Aorta (tissue), 5 donors: ENCODE data around the gene NUB1. TPM values are rescaled to one million over a fixed set of nuclear protein-coding genes. Genes with fewer than 3 reads are reported as not detected.
A peak's percentile ranks its signal among the peaks of the same experiment; 100 is the strongest.

Experiments used
- ATAC-seq: fragments of 200-7000 bp; cut with Tn5 transposase; one replicate; pipeline ENCODE4 v1.9.1; 2022; ENCODE audit warnings: moderate library complexity; ENCODE audit not compliant: low FRiP score
- DNase-seq, 2 donors: peaks; one replicate each; pipeline ENCODE4 v3.0.0-alpha.2; 2020
- H3K27ac ChIP-seq, 2 donors: one replicate each; pipeline ENCODE4 v1.5.1; 2013; ENCODE audit warnings: low read length in 2 of 2, mild to moderate bottlenecking in 2 of 2, moderate library complexity in 2 of 2, control low read depth in 1 of 2, inconsistent platforms in 1 of 2, low read depth in 1 of 2
- H3K27me3 ChIP-seq, 2 donors: one replicate each; pipeline ENCODE4 v1.6.1; 2013; ENCODE audit warnings: control low read depth in 1 of 2, low read length in 1 of 2, mild to moderate bottlenecking in 1 of 2, moderate library complexity in 1 of 2; ENCODE audit not compliant: insufficient read depth in 2 of 2, control insufficient read depth in 1 of 2
- H3K36me3 ChIP-seq, 2 donors: one replicate each; pipeline ENCODE4 v1.6.1; 2013; ENCODE audit warnings: control low read depth in 1 of 2, low read length in 1 of 2, mild to moderate bottlenecking in 1 of 2; ENCODE audit not compliant: insufficient read depth in 2 of 2, control insufficient read depth in 1 of 2
- H3K4me1 ChIP-seq, 2 donors: one replicate each; pipeline ENCODE4 v1.6.1; 2013; ENCODE audit warnings: low read length in 2 of 2, control low read depth in 1 of 2, mild to moderate bottlenecking in 1 of 2, moderate library complexity in 1 of 2; ENCODE audit not compliant: insufficient read depth in 2 of 2, control insufficient read depth in 1 of 2
- H3K4me3 ChIP-seq, 2 donors: one replicate each; pipeline ENCODE4 v1.5.1; 2013; ENCODE audit warnings: low read length in 2 of 2, control low read depth in 1 of 2, mild to moderate bottlenecking in 1 of 2
- H3K9me3 ChIP-seq: one replicate; pipeline ENCODE4 v1.6.1; 2013; ENCODE audit warnings: mild to moderate bottlenecking, low read length; ENCODE audit not compliant: control insufficient read depth
- WGBS, 2 donors: extraction: QIAGEN DNeasy Blood & Tissue Kit; methylation state at CpG; one replicate each; pipeline ENCODE4 v1.1.7; 2013; 5-methylcytosine and 5-hydroxymethylcytosine counted together
- intact Hi-C, 2 donors: fragments of 100-400 bp; cut with DNase I; formaldehyde crosslinking; loops; one replicate each; pipeline versions ENCODE4 v1.14.2 to v1.15.0; 2022
- polyA plus RNA-seq, 2 donors: library from polyadenylated mRNA; stranded (reverse); fragments of 200-250 nt; gene quantifications; one replicate each; pipeline ENCODE4 v1.2.3, GENCODE V29; 2013
- total RNA-seq, 2 donors: library from RNA; stranded (reverse); fragmentation: NEBNext Ultra II Directional; extraction: Animal tissue kit (Norgen Biotek cat#: 25700); gene quantifications; one replicate each; pipeline ENCODE4 v1.2.1, GENCODE V29; 2021
- donor health status: healthy with polysubstance abuse.
- donor health status: Bipolar disorder and iron deficiency.
- donor health status: DM: no; HTN: no; CAD: no.
- donor health status: DM: no; HTN: no; CAD: no.
- donor health status: DM: yes; HTN: yes; CAD: no.

Gene NUB1
- total and polyA plus RNA-seq, 4 donors = 34.6 to 56.6 (median 41.8) TPM

DNA sequence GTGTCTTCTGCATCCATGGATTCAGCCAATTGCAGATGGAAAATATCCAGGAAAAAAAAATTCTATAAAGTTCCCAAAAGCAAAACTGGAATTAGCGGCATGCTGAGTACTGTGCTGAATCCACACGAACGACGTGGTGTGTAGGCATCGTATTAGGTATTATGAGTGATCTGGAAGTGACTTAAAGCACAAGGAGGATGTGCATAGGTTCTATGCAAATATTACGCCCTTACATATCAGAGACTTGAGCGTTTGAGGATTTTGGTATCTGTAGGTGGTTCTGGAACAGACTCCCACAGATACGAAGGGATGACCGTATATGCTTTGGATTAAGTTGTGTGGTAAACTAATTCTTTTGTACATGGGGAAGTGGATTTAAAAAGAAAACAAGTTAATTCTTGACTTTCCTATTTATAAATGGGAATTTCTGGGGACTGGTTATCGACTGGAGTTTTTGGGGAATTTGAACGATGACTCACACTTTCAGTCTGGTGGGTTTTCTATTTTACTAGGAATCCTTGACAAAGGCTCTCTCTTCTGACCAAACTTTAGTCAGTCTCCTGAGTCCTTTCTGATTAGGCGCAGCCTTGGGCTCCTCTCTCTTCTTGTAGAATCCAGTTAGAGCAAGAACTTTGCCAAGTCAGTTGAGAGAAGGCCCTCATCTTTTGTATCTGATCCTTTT is 5.4 kb upstream of the NUB1 start:
- H3K9me3 ChIP-seq = no peaks in the 10 kb centered on the region
- H3K4me1 ChIP-seq = no peaks in the 10 kb centered on the region
- 84 to 86% methylated on average over 12 of the region's 12 CpGs for WGBS, 2 donors
- intact Hi-C loops = no loop called here
- H3K27ac ChIP-seq = no peak overlapping the region
- no peaks in the 10 kb centered on the region for H3K36me3 ChIP-seq
- ATAC-seq (no peak), DNase-seq (no peak)
- no peaks in the 10 kb centered on the region for H3K27me3 ChIP-seq
- no peak overlapping the region for H3K4me3 ChIP-seq

GRCh38 chr7:151337346-151337745 is 4.3 kb upstream of the NUB1 start:
- 98 to 100% methylated on average over 2 of the region's 2 CpGs for WGBS, 2 donors
- DNase-seq (no peak), ATAC-seq (no peak)
- intact Hi-C loops = no loop called here
- Histone ChIP-seq H3K4me3 (no peak overlapping the region), H3K27me3 (no peaks in the 10 kb centered on the region), H3K4me1 (no peaks in the 10 kb centered on the region), H3K9me3 (no peaks in the 10 kb centered on the region), H3K36me3 (no peaks in the 10 kb centered on the region), H3K27ac (no peak overlapping the region)

DNA sequence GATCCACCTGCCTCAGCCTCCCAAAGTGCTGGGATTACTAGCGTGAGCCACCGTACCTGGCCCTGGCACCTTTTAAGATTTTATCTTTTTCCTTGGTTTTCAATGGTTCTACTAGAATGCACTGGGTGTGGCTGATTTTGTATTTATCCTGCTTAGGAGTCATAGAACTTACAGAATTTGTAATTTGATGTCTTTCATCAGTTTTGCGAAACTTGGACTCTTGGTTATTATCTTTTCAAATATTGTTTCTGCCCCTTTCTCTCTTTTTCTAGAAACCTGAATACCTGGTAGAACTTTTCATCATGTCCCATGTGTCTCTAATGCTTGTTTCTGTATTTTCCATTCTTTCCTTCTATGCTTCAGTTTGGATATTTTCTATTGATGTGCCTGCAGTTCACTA is 2.8 kb upstream of the NUB1 start:
- intact Hi-C loops = no loop called here
- no peak overlapping the region for H3K4me3 ChIP-seq
- H3K27me3 ChIP-seq = no peaks in the 10 kb centered on the region
- H3K4me1 ChIP-seq = peaks cover 0 to 4% of the 10 kb centered on the region in 2 donors
- DNase-seq (no peak), ATAC-seq (no peak)
- H3K36me3 ChIP-seq = no peaks in the 10 kb centered on the region
- 98% methylated on average over 3 of the region's 3 CpGs for whole genome bisulfite sequencing, 2 donors
- no peak overlapping the region for H3K27ac ChIP-seq
- H3K9me3 ChIP-seq = no peaks in the 10 kb centered on the region

DNA sequence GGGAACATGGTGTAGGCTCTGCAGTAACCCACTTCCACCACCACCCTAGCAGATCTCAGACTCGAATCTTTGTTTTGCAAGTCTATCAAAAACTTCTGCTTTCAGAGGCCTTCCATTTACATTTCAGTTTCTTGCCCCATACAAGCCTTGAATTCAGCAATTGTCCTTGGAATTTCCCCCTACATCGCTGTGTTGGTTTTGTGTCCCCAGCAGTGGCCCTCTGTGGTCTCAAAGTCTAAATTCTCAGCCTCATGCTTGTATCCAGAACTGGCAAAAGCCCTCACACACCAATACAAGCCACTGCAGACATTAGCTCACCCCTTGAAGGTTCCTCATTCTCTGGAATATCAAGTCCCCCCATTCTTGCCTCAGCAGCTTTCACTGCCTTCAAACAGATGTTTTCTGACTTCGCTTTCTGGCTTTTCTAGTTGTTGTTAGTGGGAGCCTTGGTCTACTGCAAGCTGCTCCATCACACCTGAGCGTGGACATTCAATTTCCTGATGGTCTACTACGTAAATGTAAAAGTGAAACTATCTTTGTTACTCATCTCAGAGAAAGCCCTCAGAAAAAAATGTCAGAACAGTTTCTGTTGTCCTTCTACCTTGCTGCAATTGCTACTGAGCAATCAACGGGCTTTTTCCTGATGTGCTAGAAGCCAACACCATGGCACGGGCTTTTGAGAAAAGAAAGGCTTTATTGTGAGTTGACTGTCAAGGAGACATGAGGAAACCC is 1.8 kb upstream of the NUB1 start:
- Histone ChIP-seq H3K9me3 (no peaks in the 10 kb centered on the region), H3K27me3 (no peaks in the 10 kb centered on the region), H3K4me3 (no peak overlapping the region), H3K27ac (peak overlapping the region in 1 of 2 donors; percentile 6), H3K4me1 (peaks cover 0 to 4% of the 10 kb centered on the region in 2 donors), H3K36me3 (no peaks in the 10 kb centered on the region)
- ATAC-seq = no peak
- DNase-seq = no peak
- 70 to 77% methylated on average over 7 of the region's 7 CpGs for WGBS, 2 donors
- intact Hi-C loops = no loop called here

- peak; percentile 55 for ATAC-seq
- intact Hi-C loops = no loop called here
- 40 to 42% methylated on average over 12 of the region's 12 CpGs for WGBS, 2 donors
- Histone ChIP-seq H3K4me3 (peak overlapping the region in 1 of 2 donors; percentile 3), H3K9me3 (no peaks in the 10 kb centered on the region), H3K36me3 (no peaks in the 10 kb centered on the region), H3K27me3 (no peaks in the 10 kb centered on the region), H3K4me1 (peaks cover 0 to 4% of the 10 kb centered on the region in 2 donors), H3K27ac (peak overlapping the region in 1 of 2 donors; percentile 49)
- no peak for DNase-seq
Measured at GRCh38 chr7:151340794-151341356, 737 bp upstream of the NUB1 start.

- Histone ChIP-seq H3K36me3 (peaks cover 0 to 1% of the 10 kb centered on the region in 2 donors), H3K9me3 (no peaks in the 10 kb centered on the region), H3K4me3 (peak overlapping the region; percentile 69 to 95), H3K27ac (peak overlapping the region in 1 of 2 donors; percentile 33), H3K4me1 (peaks cover 0 to 4% of the 10 kb centered on the region in 2 donors), H3K27me3 (no peaks in the 10 kb centered on the region)
- WGBS, 2 donors = 3 to 4% methylated on average over 11 of the region's 11 CpGs
- no peak for DNase-seq
- no peak for ATAC-seq
- intact Hi-C loops = no loop called here
Measured at GRCh38 chr7:151342102-151342646, 562 bp downstream of the NUB1 start.

DNA sequence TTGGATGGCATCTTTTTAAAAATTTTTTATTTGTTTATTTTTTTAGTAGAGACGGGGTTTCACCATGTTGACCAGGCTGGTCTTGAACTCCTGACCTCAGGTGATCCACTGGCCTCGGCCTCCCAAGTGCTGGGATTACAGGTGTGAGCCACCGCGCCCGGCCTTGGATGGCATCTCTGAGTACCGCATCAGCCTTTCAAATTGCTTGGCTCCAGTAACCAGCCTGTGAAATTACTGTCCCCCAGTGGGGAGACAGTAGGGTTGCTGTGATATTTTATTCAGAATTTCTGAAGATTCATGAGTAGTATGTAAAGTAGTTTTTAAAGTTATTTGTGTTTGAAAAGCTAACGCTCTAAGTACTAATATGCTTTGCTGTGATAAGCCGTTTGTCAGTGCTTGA is 1.2 kb downstream of the NUB1 start:
- no peak overlapping the region for H3K27ac ChIP-seq
- H3K27me3 ChIP-seq = no peaks in the 10 kb centered on the region
- H3K4me3 ChIP-seq = no peak overlapping the region
- H3K36me3 ChIP-seq = peaks cover 0 to 5% of the 10 kb centered on the region in 2 donors
- H3K4me1 ChIP-seq = peaks cover 0 to 4% of the 10 kb centered on the region in 2 donors
- ATAC-seq (no peak), DNase-seq (no peak)
- intact Hi-C loops = no loop called here
- no peaks in the 10 kb centered on the region for H3K9me3 ChIP-seq
- WGBS, 2 donors = 66% methylated on average over 8 of the region's 8 CpGs

GRCh38 chr7:151343516-151343915 is 1.9 kb downstream of the NUB1 start:
- whole genome bisulfite sequencing, 2 donors = 96 to 97% methylated on average over 9 of the region's 9 CpGs
- Histone ChIP-seq H3K27me3 (no peaks in the 10 kb centered on the region), H3K9me3 (no peaks in the 10 kb centered on the region), H3K27ac (no peak overlapping the region), H3K4me1 (peaks cover 0 to 4% of the 10 kb centered on the region in 2 donors), H3K36me3 (peaks cover 0 to 5% of the 10 kb centered on the region in 2 donors), H3K4me3 (no peak overlapping the region)
- DNase-seq = no peak
- intact Hi-C loops = no loop called here
- no peak for ATAC-seq
